GM04504 (cell line): Measurements from ENCODE around the gene ZMYM4.
A peak's percentile ranks its signal among the peaks of the same experiment; 100 is the strongest.

Experiments
- DNase-seq: peaks from one replicate; pipeline ENCODE4 v3.0.0-alpha.2; 2012; ENCODE audit warnings: low read depth

ZMYM4 gene

DNA sequence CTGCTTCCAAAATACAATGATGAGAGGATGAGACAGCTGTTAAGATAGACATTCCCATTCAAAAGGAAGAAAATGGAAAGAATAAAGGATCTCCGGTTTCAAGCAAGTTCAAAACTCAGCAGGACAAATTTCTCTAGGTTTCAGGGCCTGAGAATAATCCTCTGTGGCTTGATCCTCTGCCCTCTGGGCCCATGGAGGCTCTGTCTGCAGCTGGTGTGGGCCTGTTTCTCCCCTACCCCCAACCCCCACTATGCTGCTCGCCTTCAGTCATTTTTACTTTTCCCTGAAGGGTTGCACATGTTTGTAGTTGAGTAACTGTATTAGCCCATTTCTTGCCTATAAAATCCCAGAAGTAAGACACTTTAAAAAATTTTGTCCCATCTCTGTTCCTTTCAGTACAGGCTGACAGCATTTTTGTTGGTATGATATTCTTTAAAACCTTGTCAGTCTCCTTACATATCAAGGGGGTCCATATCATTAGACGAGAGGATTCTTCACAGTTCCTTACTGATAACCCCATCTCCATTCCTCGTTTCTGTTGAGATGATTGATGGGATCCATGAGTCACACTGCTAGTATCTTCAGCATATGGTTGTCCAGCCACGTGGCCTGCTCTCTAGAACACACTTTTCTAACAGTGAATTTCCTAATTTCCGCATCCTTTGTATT lies 10.5 kb downstream of the ZMYM4 start:
- no peak for DNase-seq

DNA sequence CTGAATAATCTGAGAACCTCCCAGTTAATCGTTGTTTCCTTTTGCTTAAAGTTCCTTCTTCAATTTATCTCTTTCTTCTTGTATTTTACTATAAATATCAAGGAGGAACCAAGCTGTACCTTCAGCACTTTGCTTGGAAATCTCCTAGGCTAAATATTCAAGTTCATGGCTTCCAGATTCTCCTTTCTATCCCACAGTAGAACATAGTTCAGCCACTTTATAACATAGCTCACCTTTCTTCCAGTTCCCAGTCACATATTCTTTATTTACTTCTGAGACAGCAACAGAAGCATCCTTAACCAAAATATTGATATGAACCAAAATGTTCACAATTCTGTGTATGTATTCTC lies 11.0 kb downstream of the ZMYM4 start:
- no peak for DNase-seq

DNA sequence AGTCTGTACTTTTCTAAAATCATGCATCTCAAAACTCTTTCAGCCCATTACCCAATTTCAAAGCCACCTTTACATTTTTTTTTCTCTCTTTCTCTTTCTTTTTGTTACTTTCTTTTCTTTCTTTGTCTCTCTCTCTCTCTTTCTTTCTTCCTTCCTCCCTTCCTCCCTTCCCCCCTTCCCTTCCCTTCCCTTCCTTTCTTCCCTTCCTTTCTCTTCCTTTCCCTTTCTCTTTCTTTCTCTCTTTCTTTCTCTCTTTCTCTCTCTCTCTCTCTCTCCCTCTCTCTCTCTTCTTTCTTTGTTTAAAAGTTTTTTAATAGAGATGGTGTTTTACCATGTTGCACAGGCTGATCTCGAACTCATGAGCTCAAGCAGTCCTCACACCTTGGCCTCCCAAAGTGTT lies 11.5 kb downstream of the ZMYM4 start:
- DNase-seq = no peak

DNA sequence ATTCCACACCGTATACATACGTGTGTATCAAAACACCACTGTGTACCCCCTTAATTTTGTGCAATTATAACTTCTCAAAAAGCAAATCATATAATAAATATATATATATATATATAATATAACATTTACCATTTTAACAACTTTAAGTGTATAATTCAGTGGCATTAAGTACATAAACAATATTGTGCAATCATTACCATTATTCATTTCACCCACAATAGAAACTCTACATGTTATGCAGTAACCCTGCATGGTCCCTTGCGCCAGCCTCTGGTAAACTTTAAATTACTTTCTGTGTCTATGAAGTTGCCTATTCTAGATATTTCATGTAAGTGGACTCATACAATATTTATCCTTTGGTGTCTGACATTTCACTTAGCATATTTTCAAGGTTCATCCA lies 13.1 kb downstream of the ZMYM4 start:
- DNase-seq = no peak

DNA sequence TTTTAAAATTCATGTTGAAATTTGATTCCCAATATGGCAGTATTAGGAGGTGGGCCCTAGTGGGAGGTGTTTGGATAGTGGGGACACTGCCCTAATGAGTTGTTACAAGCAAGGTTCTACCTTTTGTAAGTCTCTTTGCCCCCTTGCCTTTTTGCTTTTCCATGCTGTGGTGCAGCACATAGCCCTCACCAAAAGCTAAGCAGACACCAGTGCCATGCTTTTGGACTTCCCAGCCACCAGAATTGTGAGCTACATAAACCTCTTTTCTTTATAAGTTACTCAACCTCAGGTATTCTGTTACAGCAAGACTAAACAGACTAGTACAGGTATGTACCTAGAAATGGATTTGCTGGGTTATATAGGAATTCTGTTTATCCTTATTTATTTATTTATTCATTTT lies 13.7 kb downstream of the ZMYM4 start:
- DNase-seq = no peak

DNA sequence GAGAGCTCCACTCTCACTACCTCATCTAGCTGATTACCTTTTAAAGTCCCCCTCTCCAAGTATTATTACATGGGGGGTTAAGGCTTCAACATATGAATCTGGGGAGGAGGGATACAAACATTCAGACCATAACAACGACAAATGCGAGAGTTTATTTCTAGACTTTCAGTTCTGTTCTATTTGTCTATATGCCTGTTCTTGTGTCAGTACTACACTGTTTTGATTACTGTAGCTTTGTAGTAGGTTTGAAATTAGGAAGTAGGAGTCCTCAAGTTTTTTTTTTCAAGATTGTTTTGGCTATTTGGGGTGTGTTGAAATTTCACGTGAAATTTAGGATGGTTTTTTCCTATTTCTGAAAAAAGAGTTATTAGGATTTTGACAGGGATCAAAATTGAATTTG lies 16.3 kb downstream of the ZMYM4 start:
- DNase-seq = no peak

DNA sequence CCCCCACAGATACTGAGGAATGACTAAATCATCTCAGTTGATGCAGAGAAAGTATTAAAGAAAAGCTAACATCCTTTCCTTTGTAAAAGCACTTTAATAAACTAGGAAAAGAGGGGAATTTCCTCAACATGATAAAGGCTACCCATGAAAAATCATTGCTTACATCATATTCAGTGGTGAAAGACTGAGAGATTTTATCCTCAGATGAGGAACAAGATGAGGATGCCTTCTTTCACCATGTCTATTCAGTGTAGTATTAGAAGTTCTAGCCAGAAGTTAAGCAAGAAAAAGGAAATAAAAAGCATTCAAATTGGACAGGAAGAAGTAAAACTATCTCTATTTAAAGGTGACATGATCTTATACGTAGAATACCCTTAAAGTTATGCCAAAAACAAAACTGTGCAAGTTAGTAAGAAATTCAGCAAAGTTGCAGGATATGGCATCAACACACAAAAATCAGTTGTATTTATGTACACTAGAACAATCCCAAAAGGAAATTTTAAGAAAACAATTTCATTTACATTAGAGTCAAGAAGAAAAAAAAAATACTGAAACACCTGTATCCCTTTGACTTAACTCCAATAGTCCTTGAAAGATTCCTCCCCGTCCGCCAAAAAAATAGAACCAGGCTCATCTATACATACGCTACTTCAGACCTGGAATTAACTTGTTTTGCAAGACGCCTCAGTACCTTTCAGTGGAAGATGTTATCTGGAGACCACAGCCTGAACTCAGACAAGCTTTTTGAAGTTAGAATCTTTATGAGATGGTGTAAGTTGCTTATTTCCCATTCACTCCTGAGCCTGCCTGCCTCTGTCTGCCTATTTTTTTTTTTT lies 17.5 kb downstream of the ZMYM4 start:
- no peak for DNase-seq

DNA sequence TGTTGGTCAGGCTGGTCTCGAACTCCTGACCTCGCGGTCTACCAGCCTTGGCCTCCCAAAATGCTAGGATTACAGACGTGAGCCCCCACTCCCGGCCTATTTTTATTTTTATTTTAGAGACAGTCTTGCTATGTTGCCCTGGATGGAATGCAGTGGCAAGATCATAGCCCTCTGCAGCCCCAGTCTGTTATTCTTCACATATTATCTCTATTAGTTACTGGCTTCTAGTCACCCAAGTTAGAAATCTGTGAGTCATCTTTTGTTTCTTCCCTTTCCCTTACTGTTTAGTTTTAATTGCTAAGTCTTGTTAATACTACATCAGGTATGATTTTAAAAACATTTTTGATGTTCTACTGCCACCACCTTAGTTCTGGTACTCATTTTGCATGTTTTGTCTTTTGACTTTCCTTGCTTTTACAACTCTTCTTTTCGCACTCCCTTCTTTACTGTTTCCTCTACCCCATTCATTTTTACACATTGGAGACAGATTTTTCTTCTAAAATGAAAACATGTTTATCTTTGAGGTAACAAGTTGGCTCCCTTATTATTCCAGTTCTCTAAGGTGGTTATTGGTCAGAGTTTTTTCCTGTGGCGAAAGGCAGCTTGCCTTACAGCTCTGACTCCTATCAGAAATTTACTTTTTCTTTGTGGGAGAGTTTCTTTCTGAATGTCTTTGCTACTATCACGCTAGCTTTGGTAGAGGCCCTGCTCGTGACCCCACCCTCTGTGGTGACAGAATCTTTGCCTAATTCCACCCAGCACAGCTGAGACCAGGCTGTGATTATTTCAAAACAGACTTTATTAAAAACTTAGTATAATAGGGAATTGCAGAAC lies 19.5 kb downstream of the ZMYM4 start:
- no peak for DNase-seq

DNA sequence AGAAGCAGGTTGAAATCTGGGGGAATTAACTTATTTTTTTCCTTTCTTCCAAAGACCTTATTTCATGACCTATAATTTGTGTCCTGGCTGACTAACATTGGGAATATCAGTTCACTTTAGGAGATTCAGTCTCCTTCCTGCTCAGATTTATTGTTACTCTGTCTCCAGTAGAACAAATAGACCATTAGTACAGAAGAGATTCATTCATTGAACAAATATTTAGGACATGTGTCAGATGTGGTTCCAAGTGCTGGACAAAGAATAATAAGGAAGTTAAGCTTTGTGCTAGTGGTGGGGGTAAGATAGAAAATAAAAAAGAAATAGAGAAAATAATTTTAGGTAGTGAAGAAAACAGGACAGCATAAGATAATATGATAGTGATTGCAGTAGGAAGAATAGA lies 20.3 kb downstream of the ZMYM4 start:
- DNase-seq = no peak

DNA sequence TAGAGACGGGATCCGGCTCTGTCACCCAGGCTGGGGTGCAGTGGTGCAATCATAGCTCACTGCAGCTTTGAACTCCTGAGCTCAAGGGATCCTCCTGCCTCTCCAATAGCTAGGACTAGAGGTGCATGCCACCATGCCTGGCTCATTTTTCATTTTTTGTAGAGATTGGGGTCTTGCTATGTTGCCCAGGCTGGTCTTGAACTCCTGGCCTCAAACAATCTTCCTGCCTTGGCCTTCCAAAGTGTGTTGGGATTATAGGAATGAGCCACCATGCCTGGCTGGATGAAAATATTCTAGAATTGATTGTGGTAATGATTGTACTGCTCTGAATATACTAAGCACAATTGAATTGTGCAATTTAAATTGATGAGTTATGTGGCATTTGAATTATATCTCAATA lies 21.9 kb downstream of the ZMYM4 start:
- DNase-seq = no peak

DNA sequence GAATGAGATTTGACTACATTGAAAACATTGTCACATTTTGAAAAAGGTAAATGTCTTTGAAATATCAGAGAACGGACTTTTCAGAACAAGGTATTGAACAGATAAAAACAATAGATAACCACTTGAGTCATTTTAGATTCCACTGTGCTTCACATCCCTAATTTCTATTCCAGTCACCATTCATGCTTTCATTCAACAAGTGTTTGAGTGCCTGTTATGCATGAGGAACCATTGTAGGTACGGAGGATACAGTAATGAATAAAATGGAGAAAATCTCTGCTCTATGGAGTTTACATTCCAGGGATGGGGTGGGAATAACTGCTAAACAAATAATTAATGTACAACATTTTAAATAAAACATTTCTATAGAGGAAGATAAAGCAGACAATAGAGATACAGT lies 26.3 kb downstream of the ZMYM4 start:
- no peak for DNase-seq

DNA sequence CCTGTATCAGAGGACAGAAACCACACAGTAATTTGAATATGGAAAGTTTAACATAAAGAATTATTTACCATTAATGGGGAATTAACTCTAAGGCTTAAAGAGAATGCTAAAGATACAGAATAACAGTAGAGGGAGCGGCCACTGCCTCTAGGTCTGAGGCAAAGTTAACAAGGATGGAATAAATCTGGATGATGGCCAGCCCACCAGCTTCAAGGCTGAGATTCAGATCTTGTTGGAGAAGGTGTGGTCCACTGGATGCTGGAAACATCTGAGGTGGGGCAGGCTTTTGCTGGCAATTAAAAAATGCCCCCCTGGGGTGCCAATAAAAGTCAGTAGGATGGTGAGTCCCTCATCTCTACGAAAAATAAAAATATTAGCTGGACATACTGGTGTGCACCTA lies 29.4 kb downstream of the ZMYM4 start:
- DNase-seq = no peak

DNA sequence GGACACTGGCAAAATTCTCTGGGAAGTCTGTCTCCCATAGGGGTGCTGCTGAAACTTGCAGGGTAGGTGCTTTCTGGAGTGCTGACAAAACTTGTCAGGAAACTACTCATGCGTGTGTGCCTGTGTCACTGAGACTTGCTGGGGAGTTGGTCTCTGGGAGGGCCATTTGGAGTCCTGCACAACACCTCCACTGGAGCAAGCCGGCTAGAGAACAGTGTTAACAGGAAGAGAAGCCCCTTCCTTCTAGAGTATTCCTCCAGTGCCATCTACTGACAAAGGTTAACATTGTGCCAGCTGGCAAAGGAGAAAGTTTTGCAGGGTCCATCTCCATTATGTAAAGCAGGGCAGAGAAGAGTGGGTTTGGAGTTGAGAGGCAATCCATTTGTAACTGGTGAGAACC lies 30.0 kb downstream of the ZMYM4 start:
- peak; percentile 20 for DNase-seq

DNA sequence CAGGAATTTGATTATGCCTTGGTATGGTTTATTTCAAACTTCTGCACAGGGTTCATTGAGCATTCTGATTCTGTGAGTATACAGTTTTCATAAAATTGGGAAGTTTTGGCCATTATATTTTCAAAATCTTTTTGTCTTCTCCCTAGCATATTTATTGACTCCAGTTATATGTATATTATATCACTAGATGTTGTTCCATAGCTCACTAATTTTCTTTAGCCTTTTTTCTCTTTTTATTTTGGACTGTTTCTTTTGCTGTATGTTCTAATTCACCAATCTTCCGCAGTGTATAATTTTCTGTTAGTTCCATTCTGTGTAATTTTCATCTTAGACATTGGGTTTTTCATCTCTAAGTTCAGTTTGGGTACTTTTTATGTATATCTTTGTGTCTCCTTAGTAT lies 31.9 kb downstream of the ZMYM4 start:
- no peak for DNase-seq

DNA sequence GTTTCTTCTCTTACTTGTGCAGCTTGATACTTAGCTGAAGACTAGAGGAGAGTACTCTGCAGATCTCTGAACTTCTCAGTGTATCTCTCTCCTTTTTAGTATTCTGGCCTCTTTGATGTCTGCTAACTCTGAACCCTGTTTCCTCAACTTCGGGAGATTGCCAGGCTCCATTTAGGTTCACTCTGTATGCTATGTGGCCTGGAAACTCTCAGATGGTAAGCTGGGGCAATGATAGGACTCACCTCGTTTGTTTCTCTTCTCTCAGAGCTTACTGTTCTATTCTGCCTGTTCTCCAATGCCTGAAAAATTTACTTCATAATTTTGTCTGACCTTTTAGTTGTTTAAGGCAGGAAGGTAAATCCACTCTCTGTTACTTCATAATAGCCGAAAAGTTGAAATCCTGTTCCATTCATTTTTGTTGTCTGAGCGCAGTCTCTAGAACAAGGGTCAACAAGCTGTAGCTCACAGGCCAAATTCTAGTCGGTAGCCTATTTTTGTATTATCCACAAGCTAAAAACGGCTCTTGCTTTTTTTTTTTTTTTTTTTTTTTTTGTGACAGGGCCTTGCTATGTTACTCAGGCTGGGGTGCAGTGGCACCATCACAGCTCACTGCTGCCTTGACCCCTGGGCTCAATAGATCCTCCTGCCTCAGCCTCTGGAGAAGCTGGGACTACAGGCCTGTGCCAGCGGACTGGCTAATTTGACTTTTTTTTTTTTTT lies 33.3 kb downstream of the ZMYM4 start:
- DNase-seq = no peak

DNA sequence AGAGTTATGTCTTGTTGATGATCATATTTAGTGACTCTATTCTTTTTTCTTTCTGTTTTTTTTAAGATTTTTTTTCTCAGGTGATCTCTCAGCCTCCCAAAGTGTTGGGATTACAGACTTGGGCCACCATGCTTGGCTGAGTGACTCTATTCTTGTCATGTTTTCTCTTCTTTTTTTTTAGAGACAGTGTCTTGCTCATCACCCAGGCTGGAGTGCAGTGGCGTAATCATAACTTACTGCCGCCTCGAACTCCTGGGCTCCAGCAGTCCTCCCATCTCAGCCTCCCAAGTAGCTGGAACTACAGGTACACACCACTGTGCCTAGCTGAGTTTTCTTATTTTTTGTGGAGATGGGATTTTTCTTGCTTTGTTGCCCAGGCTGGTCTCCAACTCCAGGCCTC lies 36.9 kb downstream of the ZMYM4 start:
- DNase-seq = no peak

DNA sequence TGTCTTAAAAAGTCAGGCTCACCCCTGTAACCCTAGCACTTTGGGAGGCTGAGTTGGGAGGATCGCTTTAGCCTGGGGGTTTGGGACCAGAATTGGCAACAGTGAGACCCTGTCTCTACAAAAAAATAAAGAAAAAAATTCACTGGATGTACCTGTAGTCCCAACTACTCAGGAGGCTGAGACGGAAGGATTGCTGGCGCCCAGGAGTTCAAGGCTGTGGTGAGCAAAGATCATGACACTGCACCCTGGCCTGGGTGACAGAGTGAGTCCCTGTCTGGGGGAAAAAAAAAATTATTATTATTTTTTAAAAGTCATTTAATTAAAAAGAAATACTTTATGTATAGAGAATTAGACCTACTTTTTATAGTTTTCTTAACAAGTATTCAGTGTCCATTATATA lies 47.1 kb downstream of the ZMYM4 start:
- DNase-seq = no peak

DNA sequence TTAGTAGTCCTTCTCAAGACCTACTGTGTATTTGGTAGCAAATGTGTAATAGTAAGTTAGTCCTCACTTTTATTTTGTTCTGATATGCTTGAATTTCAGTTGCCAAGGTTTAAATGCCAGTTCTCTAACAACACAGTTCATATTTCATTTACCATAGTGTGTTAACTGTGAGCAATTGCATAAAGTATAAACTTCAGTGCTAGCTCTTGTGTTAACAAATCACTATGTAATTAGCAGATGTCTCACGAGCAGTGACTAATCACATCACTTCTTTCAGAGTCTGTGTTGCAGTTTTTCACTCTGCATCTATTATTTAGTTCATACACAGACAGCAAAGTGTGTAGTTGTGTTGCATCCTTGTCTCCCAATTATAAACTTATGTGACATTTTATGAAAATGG lies 47.8 kb downstream of the ZMYM4 start:
- DNase-seq = no peak

DNA sequence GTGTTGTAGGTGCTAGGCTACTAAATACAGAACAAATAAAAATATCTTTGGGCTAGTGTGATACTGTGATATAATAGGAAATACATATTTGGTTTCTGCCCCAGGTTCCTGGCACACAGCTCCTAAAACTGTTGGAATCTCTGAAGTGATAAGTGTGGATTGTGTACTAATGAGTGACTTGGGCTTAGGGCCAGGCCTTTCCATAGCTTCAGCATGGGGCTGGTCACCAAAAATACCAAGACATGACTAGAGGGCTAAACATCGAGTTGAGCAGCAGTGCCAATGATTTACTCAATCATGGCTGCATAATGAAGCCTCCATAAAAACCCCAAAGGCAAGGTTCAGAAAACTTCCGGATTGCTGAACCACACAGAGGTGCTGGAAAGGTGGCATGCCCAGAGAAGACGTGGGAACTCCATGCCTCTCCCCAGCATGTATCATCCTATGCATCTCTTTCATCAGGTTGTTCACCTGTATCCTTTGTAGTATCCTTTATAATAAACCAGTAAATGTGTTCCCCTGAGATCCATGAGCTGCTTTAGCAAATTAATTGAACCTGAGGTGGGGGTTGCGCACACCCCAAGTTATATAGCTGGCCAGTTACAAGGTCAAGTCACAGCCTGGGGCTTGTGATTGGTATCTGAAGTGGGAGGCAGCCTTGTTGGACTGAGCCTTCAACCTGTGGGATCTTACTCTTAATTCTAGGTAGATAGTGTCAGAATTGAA lies 51.6 kb downstream of the ZMYM4 start:
- peak; percentile 19 for DNase-seq

DNA sequence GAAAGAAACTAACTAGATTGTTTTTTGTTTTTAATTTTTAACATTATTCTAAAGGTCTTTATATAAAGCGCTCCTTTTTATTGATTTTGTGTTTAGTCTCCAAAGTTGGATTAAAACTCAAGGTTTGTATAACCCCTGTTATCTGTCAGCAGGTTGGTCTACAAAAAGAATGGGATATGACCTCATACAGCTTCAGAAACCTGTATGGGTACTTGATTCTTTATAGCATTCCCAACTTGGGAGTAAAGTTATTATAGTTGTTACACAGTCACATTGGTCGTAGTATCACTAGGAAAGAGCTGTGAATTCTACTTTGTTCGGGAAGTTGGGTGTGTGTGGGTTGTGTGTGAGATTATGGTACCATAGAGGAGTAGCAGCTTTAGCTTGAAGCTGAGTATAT lies 52.4 kb downstream of the ZMYM4 start:
- DNase-seq = no peak

DNA sequence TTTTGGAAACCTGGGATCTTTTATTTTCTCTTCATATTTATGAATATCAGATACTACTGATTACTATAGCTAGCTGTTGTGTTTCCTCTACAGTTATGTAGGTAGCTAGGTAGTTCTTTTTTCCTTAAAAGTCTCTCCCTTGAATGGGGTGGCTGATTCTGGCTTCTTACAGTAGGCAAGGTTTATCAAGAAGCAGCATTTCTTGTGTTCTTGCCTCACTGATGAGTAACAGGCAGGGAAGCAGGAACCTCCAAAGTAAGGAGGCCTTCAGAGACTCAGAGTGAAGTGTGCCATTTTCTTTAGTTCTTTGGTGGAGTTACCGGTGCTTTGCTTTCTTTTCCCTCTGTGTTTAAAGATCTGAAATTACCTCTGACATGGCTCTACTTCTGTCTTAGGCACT lies 56.0 kb downstream of the ZMYM4 start:
- no peak for DNase-seq
